Measurements from ENCODE around the gene CDYL2. TPM values are rescaled to one million over a fixed set of nuclear protein-coding genes. Genes with fewer than 3 reads are reported as not detected.
"Not testable (repeated sequence)": the region's sequence is repeated elsewhere in the genome, so short reads cannot be mapped to it uniquely, and the experiment has no call there.

CDYL2 gene
- total RNA-seq, 1 experiment from 2014 or later, result 2.5 TPM

GRCh38 chr16:80751167-80751566, 53.2 kb downstream of the CDYL2 start:
- Histone ChIP-seq H3K27me3 (replicated peaks) (no peaks in the 10 kb centered on the region), H3K4me1 (replicated peaks) (no peaks in the 10 kb centered on the region), H3K4me3 (no peak overlapping the region), H3K36me3 (no peaks in the 10 kb centered on the region), H3K9me3 (replicated peaks) (no peaks in the 10 kb centered on the region), H3K27ac (no peak overlapping the region)
- DNase-seq (ENCODE audit: low read depth in 1 of 2, low spot score in 2 of 2), result no peak

DNA sequence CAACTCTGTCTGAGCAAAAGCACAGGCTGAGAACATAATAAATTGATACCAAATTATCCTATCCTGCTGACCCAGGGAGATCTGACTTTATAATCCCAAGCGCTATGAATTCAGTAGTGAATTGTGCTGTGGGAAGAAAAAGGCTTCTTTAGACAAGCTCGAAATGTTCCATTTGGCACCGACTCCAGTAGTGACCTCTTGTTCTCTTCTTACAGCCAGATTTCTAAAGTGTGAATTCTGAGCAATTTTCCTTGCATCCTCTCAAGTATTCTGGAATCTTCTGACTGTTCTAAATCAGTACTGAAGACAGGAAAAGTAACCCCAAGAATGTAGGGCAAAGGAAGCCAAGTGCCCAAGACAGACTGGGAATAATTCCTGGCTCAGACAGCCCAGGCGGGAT, 58.2 kb downstream of the CDYL2 start:
- Histone ChIP-seq H3K27me3 (replicated peaks) (no peaks in the 10 kb centered on the region), H3K9me3 (replicated peaks) (no peaks in the 10 kb centered on the region), H3K4me3 (no peak overlapping the region), H3K4me1 (replicated peaks) (no peaks in the 10 kb centered on the region), H3K27ac (no peak overlapping the region), H3K36me3 (no peaks in the 10 kb centered on the region)
- no peak for DNase-seq (ENCODE audit: low read depth in 1 of 2, low spot score in 2 of 2)

DNA sequence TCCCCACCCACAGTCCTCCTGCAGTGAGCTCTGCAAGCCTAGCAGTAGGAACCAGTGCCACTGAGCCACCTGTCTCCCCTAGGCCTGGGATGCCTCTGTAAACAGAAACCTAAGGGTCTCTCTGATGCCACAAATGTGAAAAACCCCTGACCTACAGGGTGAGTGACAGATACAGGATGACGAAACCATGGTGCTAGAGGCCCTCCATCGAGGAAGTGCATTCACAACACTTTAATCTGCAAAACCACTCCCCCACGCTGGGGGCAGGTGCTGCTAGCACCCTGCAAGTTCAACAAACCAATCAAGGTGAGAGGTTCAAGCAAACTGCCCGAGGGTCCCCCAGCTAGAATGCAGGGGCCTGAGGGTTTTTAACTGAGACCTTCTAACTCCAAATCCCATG, 59.5 kb downstream of the CDYL2 start:
- H3K4me1 ChIP-seq (replicated peaks), result no peaks in the 10 kb centered on the region
- no peaks in the 10 kb centered on the region for H3K9me3 ChIP-seq (replicated peaks)
- DNase-seq (ENCODE audit: low read depth in 1 of 2, low spot score in 2 of 2), result no peak
- no peaks in the 10 kb centered on the region for H3K27me3 ChIP-seq (replicated peaks)
- no peak overlapping the region for H3K4me3 ChIP-seq
- H3K27ac ChIP-seq, result no peak overlapping the region
- no peaks in the 10 kb centered on the region for H3K36me3 ChIP-seq

DNA sequence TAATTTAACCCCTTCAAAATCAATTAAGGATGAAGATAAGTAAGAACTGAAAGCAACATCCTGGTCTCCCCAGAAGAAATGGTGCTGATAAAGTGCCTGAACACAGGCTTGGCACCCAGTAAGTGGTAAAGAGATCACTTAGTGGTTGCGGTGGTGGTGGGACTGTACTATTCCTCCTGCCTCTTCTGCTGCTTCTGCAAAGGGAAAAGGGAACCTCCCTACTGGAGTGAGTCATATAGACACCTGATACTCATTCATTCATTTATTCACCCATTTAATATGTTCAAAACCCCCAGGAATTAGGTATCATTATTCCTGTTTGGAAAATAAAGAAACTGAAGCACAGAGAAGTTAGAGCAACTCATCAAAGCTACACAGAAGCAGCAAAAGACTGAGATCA, 60.6 kb downstream of the CDYL2 start:
- H3K27me3 ChIP-seq (replicated peaks), result no peaks in the 10 kb centered on the region
- no peaks in the 10 kb centered on the region for H3K4me1 ChIP-seq (replicated peaks)
- no peak for DNase-seq (ENCODE audit: low read depth in 1 of 2, low spot score in 2 of 2)
- no peak overlapping the region for H3K4me3 ChIP-seq
- H3K9me3 ChIP-seq (replicated peaks), result no peaks in the 10 kb centered on the region
- H3K27ac ChIP-seq, result no peak overlapping the region
- no peaks in the 10 kb centered on the region for H3K36me3 ChIP-seq

GRCh38 chr16:80743273-80743672, 61.1 kb downstream of the CDYL2 start:
- H3K9me3 ChIP-seq (replicated peaks), result no peaks in the 10 kb centered on the region
- no peaks in the 10 kb centered on the region for H3K27me3 ChIP-seq (replicated peaks)
- no peak overlapping the region for H3K27ac ChIP-seq
- DNase-seq (ENCODE audit: low read depth in 1 of 2, low spot score in 2 of 2), result no peak
- H3K4me3 ChIP-seq, result no peak overlapping the region
- H3K36me3 ChIP-seq, result no peaks in the 10 kb centered on the region
- H3K4me1 ChIP-seq (replicated peaks), result no peaks in the 10 kb centered on the region

DNA sequence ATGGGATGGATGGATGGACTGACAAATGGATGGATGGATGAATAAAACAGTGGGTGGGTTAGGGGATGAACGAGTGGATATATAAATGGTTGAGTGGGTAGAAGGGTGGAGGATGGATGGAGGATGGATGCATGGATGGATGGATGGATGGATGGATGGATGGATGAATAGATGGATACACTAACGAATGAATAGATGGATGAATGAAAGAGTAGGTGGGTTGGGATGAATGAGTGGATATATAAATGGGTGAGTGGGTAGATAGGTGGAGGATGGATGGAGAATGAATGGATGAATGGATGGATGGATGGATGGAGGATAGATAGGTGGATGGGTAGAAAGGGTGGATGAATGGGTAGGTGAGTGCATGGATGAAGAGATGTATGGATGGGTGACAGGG, 62.1 kb downstream of the CDYL2 start:
- H3K4me1 ChIP-seq (replicated peaks), result no peaks in the 10 kb centered on the region
- no peak overlapping the region for H3K4me3 ChIP-seq
- H3K36me3 ChIP-seq, result no peaks in the 10 kb centered on the region
- no peak overlapping the region for H3K27ac ChIP-seq
- H3K9me3 ChIP-seq (replicated peaks), result no peaks in the 10 kb centered on the region
- H3K27me3 ChIP-seq (replicated peaks), result no peaks in the 10 kb centered on the region
- DNase-seq (ENCODE audit: low read depth in 1 of 2, low spot score in 2 of 2), result no peak

DNA sequence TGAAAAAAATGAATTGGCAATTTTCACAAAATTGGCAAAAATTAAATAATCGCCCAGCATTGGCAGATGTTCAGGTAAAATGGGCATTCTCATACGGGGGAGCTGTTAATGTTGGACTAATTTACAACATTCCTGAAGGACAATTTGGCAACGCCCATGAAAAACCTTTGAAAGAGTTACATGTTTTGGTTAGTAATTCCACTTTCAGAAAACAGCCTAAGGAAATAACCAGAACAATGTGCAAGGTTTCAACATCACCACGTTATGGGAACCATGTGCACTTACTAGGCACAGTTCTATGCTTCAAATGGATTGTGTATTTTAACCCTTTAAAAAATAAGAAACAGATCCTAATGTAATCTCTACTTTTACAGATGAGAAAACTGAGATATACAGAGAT, 62.7 kb downstream of the CDYL2 start:
- H3K4me1 ChIP-seq (replicated peaks), result no peaks in the 10 kb centered on the region
- H3K36me3 ChIP-seq, result no peaks in the 10 kb centered on the region
- DNase-seq (ENCODE audit: low read depth in 1 of 2, low spot score in 2 of 2), result no peak
- H3K4me3 ChIP-seq, result no peak overlapping the region
- no peak overlapping the region for H3K27ac ChIP-seq
- no peaks in the 10 kb centered on the region for H3K27me3 ChIP-seq (replicated peaks)
- no peaks in the 10 kb centered on the region for H3K9me3 ChIP-seq (replicated peaks)

DNA sequence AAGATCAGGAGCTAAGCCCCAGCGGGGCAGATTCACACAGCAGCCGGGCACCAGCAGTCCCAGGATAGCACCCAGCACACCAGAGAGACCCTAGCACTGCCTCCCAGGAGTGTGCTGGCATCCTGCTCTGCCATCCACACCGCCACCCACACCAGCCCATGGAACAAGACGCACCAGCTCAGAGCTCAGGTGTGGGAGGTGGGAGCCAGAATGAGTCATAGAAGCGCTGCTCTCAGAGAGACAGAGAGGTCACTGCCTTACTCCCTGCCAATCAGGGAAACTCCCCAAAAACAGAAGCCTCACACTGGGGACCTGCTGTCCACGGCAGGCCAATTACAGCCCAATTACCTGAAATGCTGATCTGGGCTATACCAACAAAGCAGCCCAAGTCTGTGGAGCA, 64.9 kb downstream of the CDYL2 start:
- no peak for DNase-seq (ENCODE audit: low read depth in 1 of 2, low spot score in 2 of 2)
- Histone ChIP-seq H3K27me3 (replicated peaks) (no peaks in the 10 kb centered on the region), H3K4me3 (no peak overlapping the region), H3K9me3 (replicated peaks) (no peaks in the 10 kb centered on the region), H3K27ac (no peak overlapping the region), H3K36me3 (no peaks in the 10 kb centered on the region), H3K4me1 (replicated peaks) (no peaks in the 10 kb centered on the region)

- H3K9me3 ChIP-seq (replicated peaks), result no peaks in the 10 kb centered on the region
- H3K27me3 ChIP-seq (replicated peaks), result no peaks in the 10 kb centered on the region
- H3K36me3 ChIP-seq, result no peaks in the 10 kb centered on the region
- no peak overlapping the region for H3K4me3 ChIP-seq
- H3K27ac ChIP-seq, result no peak overlapping the region
- DNase-seq (ENCODE audit: low read depth in 1 of 2, low spot score in 2 of 2), result no peak
- no peaks in the 10 kb centered on the region for H3K4me1 ChIP-seq (replicated peaks)
Measured at GRCh38 chr16:80738521-80738920, 65.9 kb downstream of the CDYL2 start.

GRCh38 chr16:80735846-80736245, 68.6 kb downstream of the CDYL2 start:
- DNase-seq (ENCODE audit: low read depth in 1 of 2, low spot score in 2 of 2), result no peak
- Histone ChIP-seq H3K9me3 (replicated peaks) (no peaks in the 10 kb centered on the region), H3K4me3 (no peak overlapping the region), H3K27ac (no peak overlapping the region), H3K4me1 (replicated peaks) (no peaks in the 10 kb centered on the region), H3K36me3 (no peaks in the 10 kb centered on the region), H3K27me3 (replicated peaks) (no peaks in the 10 kb centered on the region)

DNA sequence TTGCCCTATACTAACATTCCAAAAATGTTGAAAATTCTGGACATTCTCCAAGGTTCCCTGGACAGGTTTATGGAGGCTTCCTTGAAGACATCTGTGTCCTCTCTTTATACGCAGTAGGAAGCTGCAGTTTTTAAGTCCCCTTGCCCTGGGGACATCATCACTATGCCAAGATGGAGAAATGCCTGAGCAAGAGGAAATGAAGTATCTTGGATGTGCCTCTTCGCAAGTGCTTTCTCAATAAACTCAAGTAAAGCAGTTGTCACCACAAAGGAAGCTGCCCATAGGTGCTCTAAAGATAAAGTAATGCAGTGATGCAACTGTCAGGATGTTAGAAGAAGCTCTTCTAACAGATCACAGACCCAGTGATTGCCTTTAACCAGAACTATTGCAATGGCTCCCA, 71.0 kb downstream of the CDYL2 start:
- Histone ChIP-seq H3K36me3 (no peaks in the 10 kb centered on the region), H3K9me3 (replicated peaks) (no peaks in the 10 kb centered on the region), H3K27me3 (replicated peaks) (no peaks in the 10 kb centered on the region), H3K4me3 (no peak overlapping the region), H3K27ac (no peak overlapping the region), H3K4me1 (replicated peaks) (no peaks in the 10 kb centered on the region)
- DNase-seq (ENCODE audit: low read depth in 1 of 2, low spot score in 2 of 2), result no peak

GRCh38 chr16:80731915-80732314, 72.5 kb downstream of the CDYL2 start:
- no peaks in the 10 kb centered on the region for H3K4me1 ChIP-seq (replicated peaks)
- no peaks in the 10 kb centered on the region for H3K9me3 ChIP-seq (replicated peaks)
- H3K36me3 ChIP-seq, result no peaks in the 10 kb centered on the region
- no peak overlapping the region for H3K27ac ChIP-seq
- DNase-seq (ENCODE audit: low read depth in 1 of 2, low spot score in 2 of 2), result no peak
- no peak overlapping the region for H3K4me3 ChIP-seq
- no peaks in the 10 kb centered on the region for H3K27me3 ChIP-seq (replicated peaks)

DNA sequence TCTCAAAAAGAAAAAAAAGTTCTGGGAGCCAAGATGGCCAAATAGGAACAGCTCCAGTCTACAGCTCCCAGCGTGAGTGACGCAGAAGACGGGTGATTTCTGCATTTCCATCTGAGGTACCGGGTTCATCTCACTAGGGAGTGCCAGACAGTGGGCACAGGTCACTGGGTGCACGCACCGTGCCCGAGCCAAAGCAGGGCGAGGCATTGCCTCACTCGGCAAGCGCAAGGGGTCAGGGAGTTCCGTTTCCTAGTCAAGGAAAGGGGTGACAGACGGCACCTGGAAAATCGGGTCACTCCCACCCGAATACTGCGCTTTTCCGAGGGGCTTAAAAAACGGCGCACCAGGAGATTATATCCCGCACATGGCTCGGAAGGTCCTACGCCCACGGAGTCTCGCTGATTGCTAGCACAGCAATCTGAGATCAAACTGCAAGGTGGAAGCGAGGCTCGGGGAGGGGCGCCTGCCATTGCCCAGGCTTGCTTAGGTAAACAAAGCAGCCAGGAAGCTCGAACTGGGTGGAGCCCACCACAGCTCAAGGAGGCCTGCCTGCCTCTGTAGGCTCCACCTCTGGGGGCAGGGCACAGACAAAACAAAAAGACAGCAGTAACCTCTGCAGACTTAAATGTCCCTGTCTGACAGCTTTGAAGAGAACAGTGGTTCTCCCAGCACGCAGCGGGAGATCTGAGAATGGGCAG, 77.2 kb downstream of the CDYL2 start:
- not testable (repeated sequence) for H3K36me3 ChIP-seq

GRCh38 chr16:80725566-80726162, 78.7 kb downstream of the CDYL2 start:
- H3K4me3 ChIP-seq, result no peak overlapping the region
- H3K27ac ChIP-seq, result no peak overlapping the region
- no peaks in the 10 kb centered on the region for H3K36me3 ChIP-seq
- H3K4me1 ChIP-seq (replicated peaks), result no peaks in the 10 kb centered on the region
- no peak for DNase-seq (ENCODE audit: low read depth in 1 of 2, low spot score in 2 of 2)
- H3K9me3 ChIP-seq (replicated peaks), result peaks cover 5% of the 10 kb centered on the region; the same call in 1 of the 2 replicates
- no peaks in the 10 kb centered on the region for H3K27me3 ChIP-seq (replicated peaks)

More for the DNA sequence above, 77.2 kb downstream of the CDYL2 start:
- H3K4me3 ChIP-seq; H3K4me1 ChIP-seq (replicated peaks); H3K27me3 ChIP-seq (replicated peaks); H3K27ac ChIP-seq; DNase-seq (ENCODE audit: low read depth in 1 of 2, low spot score in 2 of 2); H3K9me3 ChIP-seq (replicated peaks): not testable (repeated sequence)

GRCh38 chr16:80723981-80724380, 80.4 kb downstream of the CDYL2 start:
- Histone ChIP-seq H3K4me1 (replicated peaks) (no peaks in the 10 kb centered on the region), H3K27ac (no peak overlapping the region), H3K27me3 (replicated peaks) (no peaks in the 10 kb centered on the region), H3K4me3 (no peak overlapping the region), H3K36me3 (no peaks in the 10 kb centered on the region), H3K9me3 (replicated peaks) (peaks cover 5% of the 10 kb centered on the region; the same call in 1 of the 2 replicates)
- DNase-seq (ENCODE audit: low read depth in 1 of 2, low spot score in 2 of 2), result no peak

Measured in SJSA1 (cell line).